ENCODE results near the gene SLC44A1. TPM values are rescaled to one million over a fixed set of nuclear protein-coding genes. Genes with fewer than 3 reads are reported as not detected.

The SLC44A1 gene
- total RNA-seq, 6 donors from 2014 or later: 15.7 to 62.2 (median 44.6) TPM

DNA sequence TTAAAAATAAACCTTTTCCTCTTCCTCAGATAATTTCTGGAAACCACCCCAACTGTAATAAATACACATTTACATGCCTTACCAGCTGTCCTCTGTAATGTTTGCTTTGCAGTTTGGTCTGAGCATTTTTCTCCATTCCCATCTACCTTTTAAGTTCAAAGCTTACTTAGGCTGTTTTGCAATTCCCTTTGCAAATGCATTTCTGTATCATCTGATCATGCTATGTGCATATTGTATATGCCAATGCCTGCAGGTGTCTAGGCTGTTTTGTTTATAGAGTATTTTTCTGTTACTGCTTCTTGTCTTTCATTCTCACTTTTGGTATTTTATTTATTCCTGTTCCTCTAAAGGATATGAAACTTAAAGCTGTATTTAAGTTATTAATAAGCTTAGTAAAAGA is 86.3 kb downstream of the SLC44A1 start:
- TF ChIP-seq POLR2A (IDR thresholded peaks at IDR 0.05) (no peak), EP300 (IDR thresholded peaks at IDR 0.05) (no peak), CTCF (IDR thresholded peaks at IDR 0.05) (no peak), POLR2AphosphoS5 (IDR thresholded peaks at IDR 0.05) (no peak)
- ATAC-seq (ENCODE audit: low FRiP score in 2 of 2) (no peak), DNase-seq (no peak)
- H3K4me3 ChIP-seq: no peak overlapping the region
- H3K9me3 ChIP-seq: no peaks in the 10 kb centered on the region
- no peaks in the 10 kb centered on the region for H3K27me3 ChIP-seq
- H3K27ac ChIP-seq: no peak overlapping the region
- H3K4me1 ChIP-seq: peaks cover 0 to 7% (median 5%) of the 10 kb centered on the region in 4 donors
- no peaks in the 10 kb centered on the region for H3K36me3 ChIP-seq

DNA sequence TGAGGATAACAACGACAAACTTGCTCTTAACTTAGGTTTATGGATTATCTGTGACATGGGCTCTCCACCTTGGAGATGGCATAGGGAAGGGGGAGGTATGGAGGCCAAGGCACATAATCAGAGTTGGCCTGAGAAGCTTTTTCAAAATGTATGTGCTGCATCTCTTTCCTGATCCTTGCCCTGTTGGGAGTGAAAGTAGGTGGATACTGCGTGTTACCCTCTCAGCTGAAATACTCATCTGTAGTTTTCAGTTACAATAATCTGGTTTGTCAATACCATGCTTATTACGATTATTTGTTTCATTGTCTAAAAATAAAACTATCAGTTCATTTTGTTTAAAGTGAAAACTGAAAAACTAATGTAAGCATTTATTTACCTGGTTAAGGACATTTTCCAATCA is 86.7 kb downstream of the SLC44A1 start:
- Histone ChIP-seq H3K4me3 (no peak overlapping the region), H3K9me3 (no peaks in the 10 kb centered on the region), H3K27me3 (no peaks in the 10 kb centered on the region), H3K27ac (no peak overlapping the region), H3K36me3 (no peaks in the 10 kb centered on the region), H3K4me1 (peaks cover 0 to 7% (median 5%) of the 10 kb centered on the region in 4 donors)
- no peak for DNase-seq
- TF ChIP-seq POLR2A (IDR thresholded peaks at IDR 0.05) (no peak), POLR2AphosphoS5 (IDR thresholded peaks at IDR 0.05) (no peak), EP300 (IDR thresholded peaks at IDR 0.05) (no peak), CTCF (IDR thresholded peaks at IDR 0.05) (no peak)
- WGBS, 2 donors: 81 to 83% methylated on average over 3 of the region's 3 CpGs
- no peak for ATAC-seq (ENCODE audit: low FRiP score in 2 of 2)

DNA sequence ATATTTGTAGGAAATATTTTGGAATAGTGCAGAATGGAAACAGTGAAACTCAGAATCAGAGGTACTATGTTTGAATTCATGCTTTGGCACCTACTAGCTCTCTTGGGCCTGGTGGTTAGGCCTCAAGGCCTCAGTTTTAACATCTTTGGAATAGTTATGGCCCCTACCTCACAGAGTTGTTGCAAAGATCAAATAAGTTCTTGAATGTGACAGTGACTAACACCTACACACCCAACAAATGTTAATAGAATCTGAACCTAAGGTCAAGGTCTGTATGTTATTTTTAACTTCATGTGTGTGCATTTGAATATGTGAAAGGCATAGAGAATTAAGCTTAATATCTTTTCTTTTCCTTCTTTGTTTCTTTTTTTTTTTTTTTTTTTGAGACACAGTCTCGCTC is 87.3 kb downstream of the SLC44A1 start:
- WGBS, 2 donors: 89 to 100% methylated on average over 1 of the region's 1 CpG
- no peaks in the 10 kb centered on the region for H3K27me3 ChIP-seq
- no peak overlapping the region for H3K27ac ChIP-seq
- TF ChIP-seq EP300 (IDR thresholded peaks at IDR 0.05) (no peak), POLR2A (IDR thresholded peaks at IDR 0.05) (no peak), POLR2AphosphoS5 (IDR thresholded peaks at IDR 0.05) (no peak), CTCF (IDR thresholded peaks at IDR 0.05) (no peak)
- peaks cover 0 to 7% (median 5%) of the 10 kb centered on the region in 4 donors for H3K4me1 ChIP-seq
- ATAC-seq (ENCODE audit: low FRiP score in 2 of 2) (no peak), DNase-seq (no peak)
- no peak overlapping the region for H3K4me3 ChIP-seq
- H3K9me3 ChIP-seq: no peaks in the 10 kb centered on the region
- H3K36me3 ChIP-seq: peaks cover 0 to 6% (median 2%) of the 10 kb centered on the region in 4 donors

DNA sequence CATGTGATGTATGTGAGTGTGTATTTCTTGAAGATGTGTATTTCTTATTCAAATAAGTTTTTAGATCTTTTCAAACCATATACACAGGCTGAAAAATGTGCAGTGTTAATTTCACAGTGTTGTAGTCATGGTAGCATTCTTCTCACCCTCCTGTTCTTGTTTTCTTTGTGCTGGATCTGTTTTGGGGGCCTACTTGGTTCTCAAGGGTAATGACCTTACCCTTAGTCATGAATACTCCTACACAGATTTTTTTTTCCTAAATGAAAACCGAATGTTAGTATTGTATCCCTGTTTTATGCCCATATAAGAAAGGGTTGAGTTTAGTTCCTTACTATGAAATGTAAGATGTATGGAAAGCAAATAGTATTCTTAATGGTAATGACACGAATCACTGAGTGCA is 88.0 kb downstream of the SLC44A1 start:
- no peak for ATAC-seq (ENCODE audit: low FRiP score in 2 of 2)

More for the DNA sequence above, 88.0 kb downstream of the SLC44A1 start:
- Histone ChIP-seq H3K27ac (no peak overlapping the region), H3K36me3 (peaks cover 0 to 12% (median 5%) of the 10 kb centered on the region in 4 donors), H3K27me3 (no peaks in the 10 kb centered on the region), H3K4me3 (no peak overlapping the region), H3K9me3 (no peaks in the 10 kb centered on the region), H3K4me1 (peaks cover 0 to 7% (median 5%) of the 10 kb centered on the region in 4 donors)
- 89% methylated on average over 2 of the region's 2 CpGs for WGBS, 2 donors
- TF ChIP-seq CTCF (IDR thresholded peaks at IDR 0.05) (no peak), POLR2AphosphoS5 (IDR thresholded peaks at IDR 0.05) (no peak), POLR2A (IDR thresholded peaks at IDR 0.05) (no peak), EP300 (IDR thresholded peaks at IDR 0.05) (no peak)
- DNase-seq: no peak

Data from upper lobe of left lung (tissue), 6 donors.